ENCODE results near the gene VRK2.
"Not testable (repeated sequence)": the region's sequence is repeated elsewhere in the genome, so short reads cannot be mapped to it uniquely, and the experiment has no call there.

Gene VRK2

GRCh38 chr2:58081000-58081399, 34.4 kb downstream of the VRK2 start:
- TF ChIP-seq CTCF (IDR thresholded peaks at IDR 0.05; ENCODE audit: insufficient read depth, low read depth, low read length, missing control alignments), result no peak
- no peak for DNase-seq (ENCODE audit: low read depth)
- no peak overlapping the region for H3K4me3 ChIP-seq (ENCODE audit: low read depth, low read length)

- no peak for DNase-seq (ENCODE audit: low read depth)
- no peak for TF ChIP-seq CTCF (IDR thresholded peaks at IDR 0.05; ENCODE audit: insufficient read depth, low read depth, low read length, missing control alignments)
- H3K4me3 ChIP-seq (ENCODE audit: low read depth, low read length), result no peak overlapping the region
Observed at GRCh38 chr2:58089081-58089480, 42.5 kb downstream of the VRK2 start.

- not testable (repeated sequence) for H3K4me3 ChIP-seq (ENCODE audit: low read depth, low read length); DNase-seq (ENCODE audit: low read depth)
Observed at GRCh38 chr2:58092772-58093171, 46.2 kb downstream of the VRK2 start.

- no peak for DNase-seq (ENCODE audit: low read depth)
- TF ChIP-seq CTCF (IDR thresholded peaks at IDR 0.05; ENCODE audit: insufficient read depth, low read depth, low read length, missing control alignments), result no peak
- H3K4me3 ChIP-seq (ENCODE audit: low read depth, low read length), result no peak overlapping the region
Observed at GRCh38 chr2:58097025-58097424, 50.4 kb downstream of the VRK2 start.

GRCh38 chr2:58098254-58099095, 51.9 kb downstream of the VRK2 start:
- no peak for TF ChIP-seq CTCF (IDR thresholded peaks at IDR 0.05; ENCODE audit: insufficient read depth, low read depth, low read length, missing control alignments)
- DNase-seq (ENCODE audit: low read depth), result no peak
- H3K4me3 ChIP-seq (ENCODE audit: low read depth, low read length), result no peak overlapping the region

- no peak for DNase-seq (ENCODE audit: low read depth)
- TF ChIP-seq CTCF (IDR thresholded peaks at IDR 0.05; ENCODE audit: insufficient read depth, low read depth, low read length, missing control alignments), result no peak
- no peak overlapping the region for H3K4me3 ChIP-seq (ENCODE audit: low read depth, low read length)
Observed at GRCh38 chr2:58099096-58099769, 52.6 kb downstream of the VRK2 start.

GRCh38 chr2:58101500-58101899, 54.9 kb downstream of the VRK2 start:
- H3K4me3 ChIP-seq (ENCODE audit: low read depth, low read length), result no peak overlapping the region
- DNase-seq (ENCODE audit: low read depth), result no peak
- TF ChIP-seq CTCF (IDR thresholded peaks at IDR 0.05; ENCODE audit: insufficient read depth, low read depth, low read length, missing control alignments), result no peak

Measured in GM12865 (cell line).